Measurements from ENCODE around the gene TMEM201.

Gene TMEM201

GRCh38 chr1:9653210-9653490 lies 64.4 kb downstream of the TMEM201 start:
- TF ChIP-seq FOXP2 (optimal IDR thresholded peaks at IDR 0.05; ENCODE audit: borderline replicate concordance, extremely low read depth, extremely low read length, insufficient read depth) (no peak), REST (IDR thresholded peaks at IDR 0.05; ENCODE audit: insufficient read depth in 1 of 2, low read depth in 2 of 2, low read length in 2 of 2) (no peak), TAF1 (IDR thresholded peaks at IDR 0.05; ENCODE audit: borderline replicate concordance, insufficient read depth, low read length) (no peak), SIN3A (IDR thresholded peaks at IDR 0.05; ENCODE audit: borderline replicate concordance, insufficient read depth, low read length) (no peak), POLR2AphosphoS5 (IDR thresholded peaks at IDR 0.05; ENCODE audit: low read depth, low read length) (no peak)

GRCh38 chr1:9653491-9654050 lies 64.9 kb downstream of the TMEM201 start:
- TF ChIP-seq FOXP2 (optimal IDR thresholded peaks at IDR 0.05; ENCODE audit: borderline replicate concordance, extremely low read depth, extremely low read length, insufficient read depth) (no peak), SIN3A (IDR thresholded peaks at IDR 0.05; ENCODE audit: borderline replicate concordance, insufficient read depth, low read length) (no peak)

- TF ChIP-seq POLR2AphosphoS5 (IDR thresholded peaks at IDR 0.05; ENCODE audit: low read depth, low read length) (no peak), REST (IDR thresholded peaks at IDR 0.05; ENCODE audit: insufficient read depth in 1 of 2, low read depth in 2 of 2, low read length in 2 of 2) (no peak), TAF1 (IDR thresholded peaks at IDR 0.05; ENCODE audit: borderline replicate concordance, insufficient read depth, low read length) (no peak), FOXP2 (optimal IDR thresholded peaks at IDR 0.05; ENCODE audit: borderline replicate concordance, extremely low read depth, extremely low read length, insufficient read depth) (no peak), SIN3A (IDR thresholded peaks at IDR 0.05; ENCODE audit: borderline replicate concordance, insufficient read depth, low read length) (no peak)
These were observed 65.5 kb downstream of the TMEM201 start for GRCh38 chr1:9654051-9654833.

GRCh38 chr1:9654834-9655723 lies 66.4 kb downstream of the TMEM201 start:
- TF ChIP-seq SIN3A (IDR thresholded peaks at IDR 0.05; ENCODE audit: borderline replicate concordance, insufficient read depth, low read length) (no peak), FOXP2 (optimal IDR thresholded peaks at IDR 0.05; ENCODE audit: borderline replicate concordance, extremely low read depth, extremely low read length, insufficient read depth) (no peak), REST (IDR thresholded peaks at IDR 0.05; ENCODE audit: insufficient read depth in 1 of 2, low read depth in 2 of 2, low read length in 2 of 2) (no peak), TAF1 (IDR thresholded peaks at IDR 0.05; ENCODE audit: borderline replicate concordance, insufficient read depth, low read length) (no peak), POLR2AphosphoS5 (IDR thresholded peaks at IDR 0.05; ENCODE audit: low read depth, low read length) (no peak)

GRCh38 chr1:9655836-9656235 lies 67.1 kb downstream of the TMEM201 start:
- no peak for TF ChIP-seq TAF1 (IDR thresholded peaks at IDR 0.05; ENCODE audit: borderline replicate concordance, insufficient read depth, low read length)
- no peak for TF ChIP-seq REST (IDR thresholded peaks at IDR 0.05; ENCODE audit: insufficient read depth in 1 of 2, low read depth in 2 of 2, low read length in 2 of 2)
- TF ChIP-seq SIN3A (IDR thresholded peaks at IDR 0.05; ENCODE audit: borderline replicate concordance, insufficient read depth, low read length), result no peak
- no peak for TF ChIP-seq FOXP2 (optimal IDR thresholded peaks at IDR 0.05; ENCODE audit: borderline replicate concordance, extremely low read depth, extremely low read length, insufficient read depth)
- TF ChIP-seq POLR2AphosphoS5 (IDR thresholded peaks at IDR 0.05; ENCODE audit: low read depth, low read length), result no peak

Data from PFSK-1 (cell line).